HG03095 (cell line): Measurements from ENCODE around the gene BIRC6.

Source experiments
- ATAC-seq: cut with Tn5 transposase; IDR thresholded peaks from one replicate; pipeline ENCODE4 v1.9.1; 2021; ENCODE audit warnings: moderate library complexity; ENCODE audit not compliant: unreplicated experiment

Gene BIRC6

DNA sequence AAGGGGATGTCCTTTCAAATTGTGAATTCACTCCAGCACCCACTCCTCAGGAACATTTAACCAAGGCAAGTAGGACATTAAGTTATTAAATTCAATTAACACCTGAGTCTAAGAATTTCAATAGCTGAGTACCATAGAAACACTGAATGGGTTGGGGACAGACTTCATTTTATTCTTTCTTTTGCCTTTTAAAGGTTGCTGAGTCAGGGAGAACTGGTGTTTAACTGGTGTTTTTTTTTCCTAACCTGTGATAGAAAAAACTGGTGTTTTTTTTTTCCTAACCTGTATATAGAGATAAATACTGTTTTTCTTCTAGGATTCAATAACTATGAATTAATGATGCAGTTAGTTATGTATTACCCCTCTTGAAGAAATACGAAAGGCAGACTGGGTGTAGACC, 309.9 kb downstream of the BIRC6 start:
- no peak for ATAC-seq

DNA sequence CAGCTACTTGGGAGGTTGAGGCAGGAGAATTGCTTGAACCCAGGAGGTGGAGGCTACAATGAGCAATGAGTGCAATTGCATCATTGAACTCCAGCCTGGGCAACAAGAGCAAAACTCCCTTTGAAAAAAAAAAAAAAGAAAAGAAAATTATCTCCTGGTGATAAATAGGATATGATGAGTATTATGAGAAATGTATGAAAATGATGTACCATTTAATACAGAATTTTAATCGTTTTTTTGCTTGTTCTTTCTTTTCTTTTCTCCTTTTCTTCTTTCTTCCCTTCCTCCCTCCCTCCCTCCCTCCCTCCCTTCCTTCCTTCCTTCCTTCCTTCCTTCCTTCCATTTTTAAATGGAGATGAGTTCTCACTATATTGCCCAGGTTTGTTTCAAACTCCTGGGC, 311.4 kb downstream of the BIRC6 start:
- no peak for ATAC-seq
